OCI-LY7 (cell line): Measurements from ENCODE around the gene LAMTOR4. TPM values are rescaled to one million over a fixed set of nuclear protein-coding genes. Genes with fewer than 3 reads are reported as not detected.

Experiments used
- BruUV-seq: library from RNA; stranded (reverse); fragments of 400-500 nt; replicated peaks from 2 replicates; lab custom pipeline; 2021; lab: Mats Ljungman, UMichigan
- CTCF ChIA-PET: fragments of 300-600 bp; sonication (Branson Sonifier 250); formaldehyde crosslinking; loops from one replicate; lab custom pipeline; 2022; ENCODE audit warnings: antibody characterized with exemption; ENCODE audit not compliant: unreplicated experiment; lab: Charles Lee
- POLR2A ChIA-PET: fragments of 300-600 bp; sonication (Branson Sonifier 250); formaldehyde crosslinking; loops from one replicate; lab custom pipeline; 2022; ENCODE audit warnings: antibody characterized with exemption; lab: Charles Lee
- DNase-seq: peaks from one replicate; pipeline ENCODE4 v3.0.0-alpha.2; 2015; ENCODE audit warnings: low spot score
- H2AFZ ChIP-seq: fragments of 200-600 bp; sonication (generic), shearing (Covaris generic); 2 replicates; pipeline ENCODE4 v1.6.1; 2014; ENCODE audit warnings: mild to moderate bottlenecking, antibody characterized with exemption, low read length, moderate library complexity
- H3K27ac ChIP-seq: fragments of 200-600 bp; sonication (generic); 2 replicates; pipeline ENCODE4 v1.5.1; 2014; ENCODE audit warnings: mixed run types, low read depth, mild to moderate bottlenecking, moderate library complexity, low read length, inconsistent platforms; ENCODE audit not compliant: poor library complexity, severe bottlenecking
- H3K36me3 ChIP-seq: fragments of 200-600 bp; sonication (generic); 2 replicates; pipeline ENCODE4 v1.6.1; 2014; ENCODE audit warnings: mild to moderate bottlenecking, antibody characterized with exemption, low read length, moderate library complexity, mixed read lengths; ENCODE audit not compliant: insufficient read depth
- H3K4me1 ChIP-seq: fragments of 200-600 bp; sonication (generic); 2 replicates; pipeline ENCODE4 v1.5.1; 2014; ENCODE audit warnings: mild to moderate bottlenecking, low read length; ENCODE audit not compliant: insufficient read depth, poor library complexity, severe bottlenecking
- H3K4me2 ChIP-seq: fragments of 200-600 bp; sonication (generic); 2 replicates; pipeline ENCODE4 v1.6.1; 2014; ENCODE audit warnings: mild to moderate bottlenecking, low read length
- H3K4me3 ChIP-seq: fragments of 200-600 bp; sonication (generic); 2 replicates; pipeline ENCODE4 v1.5.1; 2014; ENCODE audit warnings: mild to moderate bottlenecking, low read depth, low read length; ENCODE audit not compliant: poor library complexity, severe bottlenecking
- H3K79me2 ChIP-seq: fragments of 200-600 bp; sonication (generic); 2 replicates; pipeline ENCODE4 v1.6.1; 2016; ENCODE audit warnings: low read depth, mild to moderate bottlenecking, low read length, moderate library complexity, mixed read lengths; ENCODE audit not compliant: insufficient read depth
- H3K9me2 ChIP-seq: fragments of 200-600 bp; sonication (generic); 2 replicates; pipeline ENCODE4 v1.6.1; 2016; ENCODE audit warnings: mild to moderate bottlenecking, low read length, mixed read lengths; ENCODE audit not compliant: insufficient read depth
- H3K9me3 ChIP-seq: fragments of 200-600 bp; sonication (generic); 2 replicates; pipeline ENCODE4 v1.6.1; 2014; ENCODE audit warnings: mild to moderate bottlenecking, mixed run types, low read length, mixed read lengths
- H4K20me1 ChIP-seq: fragments of 200-600 bp; sonication (generic); 2 replicates; pipeline ENCODE4 v1.6.1; 2014; ENCODE audit warnings: mild to moderate bottlenecking, antibody characterized with exemption, low read length, moderate library complexity, mixed read lengths; ENCODE audit not compliant: insufficient read depth
- EZH2phosphoT487 ChIP-seq: fragments of 200-600 bp; sonication (generic); IDR thresholded peaks from 2 replicates; pipeline ENCODE4 v1.6.1; 2018; ENCODE audit warnings: low read depth, borderline replicate concordance, mild to moderate bottlenecking, mixed run types, antibody characterized with exemption, low read length, moderate library complexity, mixed read lengths
- intact Hi-C: fragments of 100-400 bp; cut with micrococcal nuclease; formaldehyde crosslinking; loops from one replicate; pipeline ENCODE4 v1.10.0; 2022; ENCODE audit not compliant: unreplicated experiment
- total RNA-seq, 2 experiments: library from RNA; depleted of rRNA in 1 of 2; stranded (reverse); fragments of >200 nt in 1 of 2; shearing (Covaris generic) in 1 of 2; gene quantifications; 2 replicates each; pipeline ENCODE4 v1.2.3, GENCODE V29; 2014 to 2022
- TF ChIP-seq, protein P1 (sequence below): fragments of 200-600 bp; sonication (generic); conservative IDR thresholded peaks from 2 replicates; pipeline ENCODE4 v1.5.1; 2014; ENCODE audit warnings: mild to moderate bottlenecking, antibody characterized with exemption, low read length, moderate library complexity, mixed read lengths

Gene LAMTOR4
- total RNA-seq, 2 experiments from 2014 or later: 237 to 243 TPM

DNA sequence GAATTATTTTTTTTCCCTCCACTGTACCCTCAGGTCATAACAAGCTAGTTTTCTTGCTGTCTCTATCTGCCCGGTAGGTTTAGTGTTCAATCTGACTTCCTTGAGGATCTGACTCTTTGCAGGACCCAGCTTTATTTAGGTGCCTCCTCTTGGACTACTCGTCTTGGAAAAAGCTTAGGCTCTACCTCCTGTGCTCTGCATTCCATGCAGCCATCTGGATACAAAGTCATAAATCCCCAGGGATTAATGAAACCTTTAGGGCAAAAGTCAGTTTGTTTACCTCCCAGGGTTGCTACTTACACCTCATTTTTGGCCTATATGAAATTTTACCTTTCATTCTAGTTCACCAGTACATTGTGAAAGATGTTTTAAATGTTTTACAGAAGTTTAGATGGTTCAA lies 37.0 kb downstream of the LAMTOR4 start:
- Histone ChIP-seq H3K36me3 (no peaks in the 10 kb centered on the region), H3K4me3 (no peak overlapping the region), H3K9me3 (no peaks in the 10 kb centered on the region), H3K4me2 (no peak overlapping the region), H3K27ac (no peak overlapping the region), H3K4me1 (peaks cover 58% of the 10 kb centered on the region), H4K20me1 (no peaks in the 10 kb centered on the region), H3K79me2 (no peaks in the 10 kb centered on the region), H3K9me2 (no peaks in the 10 kb centered on the region), H2AFZ (no peak overlapping the region)
- no TSS peak for BruUV-seq
- CTCF ChIA-PET: no interaction called here
- no peak for TF ChIP-seq EZH2phosphoT487
- TF ChIP-seq, protein P1, sequence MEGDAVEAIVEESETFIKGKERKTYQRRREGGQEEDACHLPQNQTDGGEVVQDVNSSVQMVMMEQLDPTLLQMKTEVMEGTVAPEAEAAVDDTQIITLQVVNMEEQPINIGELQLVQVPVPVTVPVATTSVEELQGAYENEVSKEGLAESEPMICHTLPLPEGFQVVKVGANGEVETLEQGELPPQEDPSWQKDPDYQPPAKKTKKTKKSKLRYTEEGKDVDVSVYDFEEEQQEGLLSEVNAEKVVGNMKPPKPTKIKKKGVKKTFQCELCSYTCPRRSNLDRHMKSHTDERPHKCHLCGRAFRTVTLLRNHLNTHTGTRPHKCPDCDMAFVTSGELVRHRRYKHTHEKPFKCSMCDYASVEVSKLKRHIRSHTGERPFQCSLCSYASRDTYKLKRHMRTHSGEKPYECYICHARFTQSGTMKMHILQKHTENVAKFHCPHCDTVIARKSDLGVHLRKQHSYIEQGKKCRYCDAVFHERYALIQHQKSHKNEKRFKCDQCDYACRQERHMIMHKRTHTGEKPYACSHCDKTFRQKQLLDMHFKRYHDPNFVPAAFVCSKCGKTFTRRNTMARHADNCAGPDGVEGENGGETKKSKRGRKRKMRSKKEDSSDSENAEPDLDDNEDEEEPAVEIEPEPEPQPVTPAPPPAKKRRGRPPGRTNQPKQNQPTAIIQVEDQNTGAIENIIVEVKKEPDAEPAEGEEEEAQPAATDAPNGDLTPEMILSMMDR: no peak
- DNase-seq: no peak
- POLR2A ChIA-PET: interaction anchor here (0.5 kb wide), 1 partner anchor 14 kb away, joined by 3 read pairs; no protein-coding TSS in a partner anchor
- intact Hi-C loops: no loop called here

DNA sequence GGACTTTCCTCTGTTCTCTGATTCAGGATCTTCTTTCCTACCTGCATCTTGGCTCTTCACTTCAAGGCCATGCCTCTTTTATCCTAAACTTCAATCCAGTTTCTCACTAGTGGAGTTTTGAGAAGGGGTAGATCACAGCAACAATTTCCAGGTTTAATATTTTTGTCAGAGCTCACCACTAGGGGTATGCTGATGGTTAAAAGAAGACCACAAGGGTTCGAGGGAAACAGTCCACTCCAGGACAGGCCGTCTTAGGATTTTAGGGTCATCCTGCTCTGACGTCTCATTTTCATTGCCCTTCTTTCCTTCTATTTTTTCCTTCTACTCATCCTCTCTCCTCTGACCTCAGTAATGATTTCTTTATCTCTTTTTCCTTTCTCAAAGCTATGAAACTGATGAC lies 40.3 kb downstream of the LAMTOR4 start:
- ChIA-PET CTCF (interaction anchor here (1.4 kb wide), 2 partner anchors 11 to 29 kb away, joined by 4 read pairs; no protein-coding TSS in a partner anchor), POLR2A (interaction anchor here (0.5 to 2.6 kb wide), 5 partner anchors 26 to 689 kb away, joined by 3 to 9 read pairs (median 4); partner anchors contain the start of gene LAMTOR4)
- Histone ChIP-seq H3K4me1 (peaks cover 65% of the 10 kb centered on the region), H3K9me3 (no peaks in the 10 kb centered on the region), H4K20me1 (no peaks in the 10 kb centered on the region), H3K9me2 (no peaks in the 10 kb centered on the region), H2AFZ (peak overlapping the region; percentile 77; the same call in 1 of the 2 replicates), H3K36me3 (no peaks in the 10 kb centered on the region), H3K4me3 (peak overlapping the region; percentile 48), H3K4me2 (peak overlapping the region; percentile 72), H3K79me2 (no peaks in the 10 kb centered on the region), H3K27ac (peak overlapping the region; percentile 95)
- DNase-seq: peak; percentile 61
- TF ChIP-seq, protein P1: peak; percentile 76
- TF ChIP-seq EZH2phosphoT487: no peak
- no TSS peak for BruUV-seq
- intact Hi-C loops: no loop called here

DNA sequence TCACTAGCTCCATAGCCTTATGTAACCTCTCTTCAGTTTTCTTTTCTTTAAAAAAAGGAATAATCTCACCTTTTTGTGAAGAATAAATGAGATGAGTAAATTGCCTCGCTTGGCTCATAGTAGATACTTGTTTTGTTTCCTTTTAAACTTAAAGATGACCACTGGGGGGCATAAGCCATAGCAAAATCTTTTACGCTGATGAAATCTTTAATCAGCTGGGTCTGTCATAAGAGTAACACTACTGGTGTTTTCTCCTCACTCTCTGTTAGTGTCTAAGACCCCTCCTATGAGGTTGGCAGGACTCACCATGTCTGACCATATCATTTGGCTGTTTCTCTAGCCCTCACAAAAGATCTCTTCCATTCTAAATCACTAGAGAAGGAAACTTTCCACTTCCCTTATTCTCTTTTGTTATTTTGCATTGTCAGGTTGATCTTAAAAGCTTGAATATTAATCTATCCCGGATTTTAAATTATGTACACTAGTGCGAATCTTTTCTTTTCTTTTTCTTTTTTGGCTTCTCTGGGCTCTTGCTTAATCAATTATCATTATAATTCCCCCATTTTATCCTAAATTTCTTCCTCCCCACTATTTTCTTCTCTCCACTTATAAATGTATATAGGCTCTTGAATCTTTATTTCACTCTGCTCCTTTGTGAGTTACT lies 41.5 kb downstream of the LAMTOR4 start:
- Histone ChIP-seq H2AFZ (peak overlapping the region; percentile 77), H3K4me1 (peaks cover 71% of the 10 kb centered on the region), H3K9me2 (no peaks in the 10 kb centered on the region), H3K9me3 (no peaks in the 10 kb centered on the region), H3K79me2 (no peaks in the 10 kb centered on the region), H3K4me3 (peak overlapping the region; percentile 48), H3K27ac (peak overlapping the region; percentile 95), H4K20me1 (no peaks in the 10 kb centered on the region), H3K36me3 (no peaks in the 10 kb centered on the region), H3K4me2 (peak overlapping the region; percentile 72)
- DNase-seq: peak; percentile 90
- CTCF ChIA-PET: interaction anchor here (0.6 to 1.4 kb wide), 4 partner anchors 10 to 57 kb away, joined by 3 to 5 read pairs (median 4); no protein-coding TSS in a partner anchor
- intact Hi-C loops: loop anchor here (1.0 kb wide), 2 partner anchors 27 to 31 kb away; no protein-coding TSS in a partner anchor
- POLR2A ChIA-PET: interaction anchor here (0.5 to 2.6 kb wide), 12 partner anchors 9 to 239 kb away, joined by 3 to 10 read pairs (median 6); partner anchors contain the start of genes GPC2, LAMTOR4, PVRIG and STAG3
- TF ChIP-seq, protein P1: peak; percentile 84
- TF ChIP-seq EZH2phosphoT487: no peak
- no TSS peak for BruUV-seq
